GM12865 (cell line): ENCODE measurements around the gene GADD45B.
A peak's percentile ranks its signal among the peaks of the same experiment; 100 is the strongest.

Experiments used
- DNase-seq: peaks from one replicate; pipeline ENCODE4 v3.0.0; 2010; ENCODE audit warnings: low read depth
- H3K4me3 ChIP-seq: 2 replicates; pipeline ENCODE4 v1.5.1; 2011; ENCODE audit warnings: mild to moderate bottlenecking, low read depth, low read length, control low read depth
- TF ChIP-seq, protein P1 (sequence below): IDR thresholded peaks from 2 replicates; pipeline ENCODE4 v1.5.1; 2011; ENCODE audit warnings: low read length, control low read depth, low read depth, inconsistent platforms; ENCODE audit not compliant: insufficient read depth; ENCODE audit errors: missing control alignments

Gene GADD45B, protein sequence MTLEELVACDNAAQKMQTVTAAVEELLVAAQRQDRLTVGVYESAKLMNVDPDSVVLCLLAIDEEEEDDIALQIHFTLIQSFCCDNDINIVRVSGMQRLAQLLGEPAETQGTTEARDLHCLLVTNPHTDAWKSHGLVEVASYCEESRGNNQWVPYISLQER

DNA sequence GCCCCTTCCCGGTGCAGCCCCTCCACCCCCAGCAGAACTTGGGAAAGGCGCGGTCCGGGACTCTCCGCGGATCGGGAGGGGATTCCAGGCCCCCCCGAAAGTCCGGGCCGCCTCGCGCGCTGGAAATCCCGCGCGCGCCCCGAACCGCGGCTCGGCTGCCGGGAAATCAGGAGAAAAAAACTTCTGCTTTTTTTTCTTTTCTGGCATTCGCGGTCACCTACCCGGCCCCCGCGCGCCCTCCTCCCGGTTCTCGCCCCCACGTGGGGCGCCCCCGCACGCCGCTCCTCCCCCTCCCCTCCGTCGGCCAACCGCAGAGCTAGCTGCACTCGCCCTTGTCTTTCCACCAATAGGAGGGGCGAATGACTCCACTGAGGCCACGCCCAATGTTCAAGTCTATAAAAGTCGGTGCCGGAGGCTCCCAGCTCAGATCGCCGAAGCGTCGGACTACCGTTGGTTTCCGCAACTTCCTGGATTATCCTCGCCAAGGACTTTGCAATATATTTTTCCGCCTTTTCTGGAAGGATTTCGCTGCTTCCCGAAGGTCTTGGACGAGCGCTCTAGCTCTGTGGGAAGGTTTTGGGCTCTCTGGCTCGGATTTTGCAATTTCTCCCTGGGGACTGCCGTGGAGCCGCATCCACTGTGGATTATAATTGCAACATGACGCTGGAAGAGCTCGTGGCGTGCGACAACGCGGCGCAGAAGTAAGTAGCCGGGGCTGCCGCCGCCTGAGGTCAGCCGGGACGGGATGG lies at the start of gene GADD45B:
Gene GADD45B (plus strand): TSS at position 426 of the 749 bp plus-strand sequence. CDS start 232 bp downstream, at position 658.
- DNase-seq, result peak; percentile 99
- TF ChIP-seq, protein P1, sequence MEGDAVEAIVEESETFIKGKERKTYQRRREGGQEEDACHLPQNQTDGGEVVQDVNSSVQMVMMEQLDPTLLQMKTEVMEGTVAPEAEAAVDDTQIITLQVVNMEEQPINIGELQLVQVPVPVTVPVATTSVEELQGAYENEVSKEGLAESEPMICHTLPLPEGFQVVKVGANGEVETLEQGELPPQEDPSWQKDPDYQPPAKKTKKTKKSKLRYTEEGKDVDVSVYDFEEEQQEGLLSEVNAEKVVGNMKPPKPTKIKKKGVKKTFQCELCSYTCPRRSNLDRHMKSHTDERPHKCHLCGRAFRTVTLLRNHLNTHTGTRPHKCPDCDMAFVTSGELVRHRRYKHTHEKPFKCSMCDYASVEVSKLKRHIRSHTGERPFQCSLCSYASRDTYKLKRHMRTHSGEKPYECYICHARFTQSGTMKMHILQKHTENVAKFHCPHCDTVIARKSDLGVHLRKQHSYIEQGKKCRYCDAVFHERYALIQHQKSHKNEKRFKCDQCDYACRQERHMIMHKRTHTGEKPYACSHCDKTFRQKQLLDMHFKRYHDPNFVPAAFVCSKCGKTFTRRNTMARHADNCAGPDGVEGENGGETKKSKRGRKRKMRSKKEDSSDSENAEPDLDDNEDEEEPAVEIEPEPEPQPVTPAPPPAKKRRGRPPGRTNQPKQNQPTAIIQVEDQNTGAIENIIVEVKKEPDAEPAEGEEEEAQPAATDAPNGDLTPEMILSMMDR, result no peak
- peak within 1 kb of the TSS; percentile 98 for H3K4me3 ChIP-seq

DNA sequence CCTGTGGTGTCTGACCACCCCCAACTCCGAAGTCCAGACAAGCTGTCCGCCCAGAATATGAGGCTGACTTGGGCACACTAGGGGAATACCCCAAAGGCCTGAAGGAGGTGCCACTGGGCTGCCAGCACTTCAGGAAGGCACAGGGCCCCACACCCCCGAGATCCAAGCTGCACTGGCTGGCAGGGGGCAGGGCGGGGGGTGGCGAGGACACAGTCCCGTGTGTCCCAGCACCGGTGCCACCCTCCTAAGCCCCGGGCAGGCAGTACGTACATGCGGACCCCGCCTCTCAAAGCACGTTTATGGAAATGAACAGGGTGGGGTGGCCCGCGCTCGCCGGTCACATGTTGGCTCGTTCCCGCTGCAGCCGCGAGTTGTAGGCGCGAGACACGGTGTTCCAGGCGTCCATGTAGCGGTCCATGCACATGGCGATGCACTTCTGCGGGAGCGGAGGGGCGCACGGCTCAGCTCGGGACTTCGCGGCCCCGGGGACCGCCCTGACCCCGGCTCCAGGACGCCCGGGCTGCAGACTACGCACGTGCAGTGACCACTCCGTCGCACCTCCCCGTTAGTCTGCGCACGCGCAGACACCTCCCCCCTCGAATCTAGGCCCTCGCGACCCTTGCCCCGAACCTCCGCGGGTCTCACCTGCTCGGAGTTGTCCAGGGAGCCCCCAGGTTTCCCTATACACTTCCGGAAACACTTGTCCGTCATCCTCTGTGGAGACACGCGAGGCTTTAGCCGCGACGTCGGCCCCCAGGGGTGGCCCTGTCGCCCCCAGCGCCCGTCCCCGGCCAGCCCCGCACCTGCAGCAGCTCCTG lies 49.1 kb upstream of the GADD45B start:
- peak; percentile 70 for DNase-seq
- H3K4me3 ChIP-seq, result peak overlapping the region; percentile 84
- TF ChIP-seq, protein P1, result no peak

DNA sequence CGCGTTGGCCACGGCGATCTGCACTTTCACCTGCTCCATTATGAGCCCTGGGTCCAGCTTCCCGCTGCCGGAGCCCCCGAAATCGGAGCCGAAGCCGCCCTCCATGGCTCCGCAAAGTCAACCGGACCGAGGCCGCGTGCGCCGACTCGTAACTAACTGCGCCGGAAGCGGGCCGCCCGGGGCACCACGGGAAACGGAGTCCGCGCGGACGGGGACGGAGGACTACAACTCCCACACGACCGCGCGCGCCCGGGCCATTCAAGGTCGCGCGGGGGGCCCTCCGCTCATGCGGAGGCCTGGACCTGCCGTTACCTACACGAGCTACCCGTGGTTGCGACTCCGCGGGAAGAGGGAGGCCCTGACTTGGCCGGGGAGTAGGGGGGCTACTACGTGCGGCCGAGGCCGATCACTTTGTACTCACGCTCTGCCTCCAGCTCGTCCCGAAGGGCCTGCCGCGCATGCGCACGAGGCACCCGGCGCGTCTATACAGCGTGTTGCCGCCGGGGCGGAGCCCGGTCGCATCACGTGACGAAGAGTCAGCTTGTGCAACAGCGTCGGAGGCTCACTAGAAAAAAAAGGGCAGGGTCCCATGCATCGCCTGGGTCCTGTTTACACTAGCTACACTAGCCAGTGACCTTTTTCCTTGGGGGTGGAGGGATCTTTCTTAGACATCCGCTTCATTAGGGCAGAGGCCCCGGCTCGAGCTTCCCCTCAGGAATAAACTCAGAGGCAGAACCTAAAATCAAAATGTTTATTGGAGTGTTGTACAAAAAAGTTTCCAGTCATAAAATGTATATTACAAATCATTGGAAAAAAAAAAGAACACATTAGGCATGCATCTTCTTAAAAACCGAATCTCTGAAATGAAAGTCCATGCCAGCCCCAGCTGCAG lies 48.3 kb upstream of the GADD45B start, which contains the start of gene TIMM13:
Gene TIMM13 (minus strand): TSS at position 158 of the 892 bp plus-strand sequence. CDS start 53 bp downstream, at position 105.
- DNase-seq, result peak; percentile 97
- TF ChIP-seq, protein P1, result no peak
- H3K4me3 ChIP-seq, result peak within 1 kb of the TSS; percentile 84

DNA sequence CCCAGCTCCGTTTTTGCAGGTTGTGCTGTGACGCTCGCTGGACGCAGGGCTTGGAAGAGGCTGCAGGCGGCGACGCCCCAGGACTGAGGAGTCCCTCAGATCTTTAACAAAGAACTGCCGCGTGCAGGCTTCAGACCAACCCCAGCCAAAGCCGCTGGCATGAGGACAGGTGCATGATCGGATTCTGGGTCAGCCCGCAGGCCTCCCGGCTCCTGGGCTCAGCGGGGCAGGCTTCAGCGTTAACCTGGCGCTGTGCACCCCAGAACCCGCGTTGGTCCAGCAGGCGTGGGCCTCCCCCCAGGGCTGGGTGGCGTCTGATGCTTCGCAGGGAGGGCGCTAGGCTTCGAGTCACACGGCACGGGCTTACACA lies 47.6 kb upstream of the GADD45B start:
- DNase-seq, result no peak
- H3K4me3 ChIP-seq, result no peak overlapping the region
- TF ChIP-seq, protein P1, result no peak

DNA sequence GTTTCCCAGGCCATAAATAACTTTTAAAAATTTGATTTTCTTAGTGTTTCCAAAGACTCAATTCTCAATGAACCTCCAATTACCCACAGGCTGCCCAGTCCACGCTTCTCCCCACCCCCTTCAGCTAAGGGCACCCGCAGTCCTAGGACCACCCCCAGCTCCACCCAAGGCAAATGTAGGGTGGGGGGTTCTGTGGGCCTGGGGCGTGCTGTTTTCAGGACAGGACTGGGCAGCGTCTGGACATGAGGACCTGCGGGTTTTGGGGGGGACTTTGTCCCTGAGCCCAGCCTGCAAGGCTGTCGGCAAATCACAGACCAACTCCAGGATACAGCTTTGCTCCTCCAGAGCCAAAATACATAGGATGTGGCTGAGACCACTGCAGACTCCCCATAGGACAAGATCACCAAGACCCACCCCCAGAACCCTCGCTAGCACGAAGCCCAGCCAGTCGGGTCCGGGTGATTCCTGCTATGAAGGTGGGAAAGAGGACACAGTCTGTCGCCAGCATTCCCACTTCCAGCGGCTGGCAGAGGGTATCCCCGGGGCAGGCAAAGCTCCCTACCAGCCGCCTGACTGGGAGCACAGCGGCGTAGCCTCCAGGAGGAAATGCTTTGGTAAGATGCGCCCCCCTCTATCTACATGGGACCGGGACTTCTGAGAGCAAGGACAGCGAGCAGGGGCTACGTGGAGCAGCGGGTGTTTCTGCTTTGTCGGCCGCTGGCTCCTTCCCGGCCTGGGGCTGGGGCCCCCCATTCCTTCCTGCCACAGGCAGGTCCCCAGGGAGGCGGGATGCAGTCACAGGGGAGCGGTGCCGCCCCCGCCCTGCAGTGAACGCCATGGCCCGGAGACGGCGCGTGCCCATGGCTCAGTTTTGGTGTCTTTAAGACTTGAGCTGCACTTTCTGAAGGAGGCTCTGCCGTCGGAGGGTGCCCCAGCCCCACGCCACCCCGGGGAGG lies 46.9 kb upstream of the GADD45B start:
- TF ChIP-seq, protein P1, result no peak
- DNase-seq, result no peak
- no peak overlapping the region for H3K4me3 ChIP-seq
